OCI-LY7 (cell line): ENCODE measurements around the gene WEE2. TPM values are rescaled to one million over a fixed set of nuclear protein-coding genes. Genes with fewer than 3 reads are reported as not detected.

Experiments
- BruUV-seq: library from RNA; stranded (reverse); fragments of 400-500 nt; replicated peaks from 2 replicates; lab custom pipeline; 2021; lab: Mats Ljungman, UMichigan
- CTCF ChIA-PET: fragments of 300-600 bp; sonication (Branson Sonifier 250); formaldehyde crosslinking; loops from one replicate; lab custom pipeline; 2022; ENCODE audit warnings: antibody characterized with exemption; ENCODE audit not compliant: unreplicated experiment; lab: Charles Lee
- POLR2A ChIA-PET: fragments of 300-600 bp; sonication (Branson Sonifier 250); formaldehyde crosslinking; loops from one replicate; lab custom pipeline; 2022; ENCODE audit warnings: antibody characterized with exemption; lab: Charles Lee
- DNase-seq: peaks from one replicate; pipeline ENCODE4 v3.0.0-alpha.2; 2015; ENCODE audit warnings: low spot score
- H2AFZ ChIP-seq: fragments of 200-600 bp; sonication (generic), shearing (Covaris generic); 2 replicates; pipeline ENCODE4 v1.6.1; 2014; ENCODE audit warnings: mild to moderate bottlenecking, antibody characterized with exemption, low read length, moderate library complexity
- H3K27ac ChIP-seq: fragments of 200-600 bp; sonication (generic); 2 replicates; pipeline ENCODE4 v1.5.1; 2014; ENCODE audit warnings: mixed run types, low read depth, mild to moderate bottlenecking, moderate library complexity, low read length, inconsistent platforms; ENCODE audit not compliant: poor library complexity, severe bottlenecking
- H3K36me3 ChIP-seq: fragments of 200-600 bp; sonication (generic); 2 replicates; pipeline ENCODE4 v1.6.1; 2014; ENCODE audit warnings: mild to moderate bottlenecking, antibody characterized with exemption, low read length, moderate library complexity, mixed read lengths; ENCODE audit not compliant: insufficient read depth
- H3K4me1 ChIP-seq: fragments of 200-600 bp; sonication (generic); 2 replicates; pipeline ENCODE4 v1.5.1; 2014; ENCODE audit warnings: mild to moderate bottlenecking, low read length; ENCODE audit not compliant: insufficient read depth, poor library complexity, severe bottlenecking
- H3K4me2 ChIP-seq: fragments of 200-600 bp; sonication (generic); 2 replicates; pipeline ENCODE4 v1.6.1; 2014; ENCODE audit warnings: mild to moderate bottlenecking, low read length
- H3K4me3 ChIP-seq: fragments of 200-600 bp; sonication (generic); 2 replicates; pipeline ENCODE4 v1.5.1; 2014; ENCODE audit warnings: mild to moderate bottlenecking, low read depth, low read length; ENCODE audit not compliant: poor library complexity, severe bottlenecking
- H3K79me2 ChIP-seq: fragments of 200-600 bp; sonication (generic); 2 replicates; pipeline ENCODE4 v1.6.1; 2016; ENCODE audit warnings: low read depth, mild to moderate bottlenecking, low read length, moderate library complexity, mixed read lengths; ENCODE audit not compliant: insufficient read depth
- H3K9me2 ChIP-seq: fragments of 200-600 bp; sonication (generic); 2 replicates; pipeline ENCODE4 v1.6.1; 2016; ENCODE audit warnings: mild to moderate bottlenecking, low read length, mixed read lengths; ENCODE audit not compliant: insufficient read depth
- H3K9me3 ChIP-seq: fragments of 200-600 bp; sonication (generic); 2 replicates; pipeline ENCODE4 v1.6.1; 2014; ENCODE audit warnings: mild to moderate bottlenecking, mixed run types, low read length, mixed read lengths
- H4K20me1 ChIP-seq: fragments of 200-600 bp; sonication (generic); 2 replicates; pipeline ENCODE4 v1.6.1; 2014; ENCODE audit warnings: mild to moderate bottlenecking, antibody characterized with exemption, low read length, moderate library complexity, mixed read lengths; ENCODE audit not compliant: insufficient read depth
- CTCF ChIP-seq: fragments of 200-600 bp; sonication (generic); conservative IDR thresholded peaks from 2 replicates; pipeline ENCODE4 v1.5.1; 2014; ENCODE audit warnings: mild to moderate bottlenecking, antibody characterized with exemption, low read length, moderate library complexity, mixed read lengths
- EZH2phosphoT487 ChIP-seq: fragments of 200-600 bp; sonication (generic); IDR thresholded peaks from 2 replicates; pipeline ENCODE4 v1.6.1; 2018; ENCODE audit warnings: low read depth, borderline replicate concordance, mild to moderate bottlenecking, mixed run types, antibody characterized with exemption, low read length, moderate library complexity, mixed read lengths
- intact Hi-C: fragments of 100-400 bp; cut with micrococcal nuclease; formaldehyde crosslinking; loops from one replicate; pipeline ENCODE4 v1.10.0; 2022; ENCODE audit not compliant: unreplicated experiment
- total RNA-seq, 2 experiments: library from RNA; depleted of rRNA in 1 of 2; stranded (reverse); fragments of >200 nt in 1 of 2; shearing (Covaris generic) in 1 of 2; gene quantifications; 2 replicates each; pipeline ENCODE4 v1.2.3, GENCODE V29; 2014 to 2022

WEE2 gene
- total RNA-seq, 2 experiments from 2014 or later: not detected

GRCh38 chr7:141729020-141729419, 20.9 kb downstream of the WEE2 start:
- POLR2A ChIA-PET: interaction anchor here (0.7 to 1.3 kb wide), 3 partner anchors 10 to 12 kb away, joined by 3 to 4 read pairs (median 4); no protein-coding TSS in a partner anchor
- BruUV-seq: no TSS peak

GRCh38 chr7:141731476-141732149, 23.5 kb downstream of the WEE2 start:
- no peaks in the 10 kb centered on the region for H3K79me2 ChIP-seq
- no peak overlapping the region for H2AFZ ChIP-seq
- BruUV-seq: no TSS peak
- no peak for DNase-seq
- TF ChIP-seq CTCF (no peak), EZH2phosphoT487 (no peak)
- CTCF ChIA-PET: no interaction called here
- no peaks in the 10 kb centered on the region for H3K36me3 ChIP-seq
- intact Hi-C loops: no loop called here
- no peak overlapping the region for H3K4me3 ChIP-seq
- no peaks in the 10 kb centered on the region for H3K9me2 ChIP-seq
- POLR2A ChIA-PET: interaction anchor here (0.8 to 1.0 kb wide), 2 partner anchors 71 to 836 kb away, joined by 3 read pairs; no protein-coding TSS in a partner anchor
- no peak overlapping the region for H3K27ac ChIP-seq
- H3K4me1 ChIP-seq: peaks cover 5% of the 10 kb centered on the region
- no peak overlapping the region for H3K4me2 ChIP-seq
- H4K20me1 ChIP-seq: no peaks in the 10 kb centered on the region
- H3K9me3 ChIP-seq: no peaks in the 10 kb centered on the region

More at GRCh38 chr7:141729020-141729419, 20.9 kb downstream of the WEE2 start:
- Histone ChIP-seq H3K79me2 (no peaks in the 10 kb centered on the region), H3K4me2 (no peak overlapping the region), H3K36me3 (no peaks in the 10 kb centered on the region), H3K9me2 (no peaks in the 10 kb centered on the region), H3K4me1 (no peaks in the 10 kb centered on the region), H4K20me1 (no peaks in the 10 kb centered on the region), H2AFZ (no peak overlapping the region), H3K4me3 (no peak overlapping the region), H3K27ac (no peak overlapping the region), H3K9me3 (no peaks in the 10 kb centered on the region)
- CTCF ChIA-PET: no interaction called here
- DNase-seq: no peak
- intact Hi-C loops: no loop called here
- TF ChIP-seq EZH2phosphoT487 (no peak), CTCF (no peak)
